Thymus (tissue), 14 donors: Measurements from ENCODE around the gene OR13C8. TPM values are rescaled to one million over a fixed set of nuclear protein-coding genes. Genes with fewer than 3 reads are reported as not detected.
"Not testable (repeated sequence)": the region's sequence is repeated elsewhere in the genome, so short reads cannot be mapped to it uniquely, and the experiment has no call there.

ENCODE experiments used
- DNase-seq, 9 donors: peaks; one replicate each; pipeline ENCODE4 v3.0.0-alpha.2; 2013; ENCODE audit warnings: low spot score in 9 of 9, low read depth in 6 of 9, missing footprints in 1 of 9
- H3K27ac ChIP-seq, 2 donors: one replicate each; pipeline ENCODE4 v1.5.1; 2013; ENCODE audit warnings: control low read depth in 1 of 2, low read depth in 1 of 2, low read length in 1 of 2, mild to moderate bottlenecking in 1 of 2, moderate library complexity in 1 of 2
- H3K27me3 ChIP-seq, 2 donors: one replicate each; pipeline ENCODE4 v1.5.1; 2013; ENCODE audit warnings: low read length in 1 of 2; ENCODE audit not compliant: control insufficient read depth in 2 of 2, insufficient read depth in 1 of 2
- H3K36me3 ChIP-seq, 2 donors: one replicate each; pipeline ENCODE4 v1.5.1; 2013; ENCODE audit warnings: low read length in 1 of 2, mild to moderate bottlenecking in 1 of 2, moderate library complexity in 1 of 2; ENCODE audit not compliant: control insufficient read depth in 2 of 2, insufficient read depth in 2 of 2
- H3K4me1 ChIP-seq, 2 donors: one replicate each; pipeline ENCODE4 v1.5.1; 2013; ENCODE audit warnings: low read length in 2 of 2; ENCODE audit not compliant: control insufficient read depth in 2 of 2, insufficient read depth in 2 of 2
- H3K4me3 ChIP-seq, 2 donors: one replicate each; pipeline ENCODE4 v1.5.1; 2013; ENCODE audit warnings: low read length in 2 of 2, control low read depth in 1 of 2, mild to moderate bottlenecking in 1 of 2
- H3K9me3 ChIP-seq, 2 donors: one replicate each; pipeline ENCODE4 v1.5.1; 2013; ENCODE audit warnings: low read length in 1 of 2, mild to moderate bottlenecking in 1 of 2; ENCODE audit not compliant: control insufficient read depth in 2 of 2, insufficient read depth in 1 of 2
- WGBS: extraction: QIAGEN DNeasy Blood & Tissue Kit; methylation state at CpG from one replicate; pipeline ENCODE4 v1.1.7; 2013; 5-methylcytosine and 5-hydroxymethylcytosine counted together
- long read RNA-seq, 10 donors: transcript quantifications; one replicate each; lab custom pipeline, GENCODE V29; 2026
- polyA plus RNA-seq: library from polyadenylated mRNA; stranded (reverse); fragments of 200-250 nt; gene quantifications from one replicate; pipeline ENCODE4 v1.2.3, GENCODE V29; 2013
- total RNA-seq: library from RNA; stranded (reverse); fragments of 120-200 nt; gene quantifications from one replicate; pipeline ENCODE4 v1.2.4, GENCODE V29; 2013
- donor health status: healthy.

OR13C8 gene, protein sequence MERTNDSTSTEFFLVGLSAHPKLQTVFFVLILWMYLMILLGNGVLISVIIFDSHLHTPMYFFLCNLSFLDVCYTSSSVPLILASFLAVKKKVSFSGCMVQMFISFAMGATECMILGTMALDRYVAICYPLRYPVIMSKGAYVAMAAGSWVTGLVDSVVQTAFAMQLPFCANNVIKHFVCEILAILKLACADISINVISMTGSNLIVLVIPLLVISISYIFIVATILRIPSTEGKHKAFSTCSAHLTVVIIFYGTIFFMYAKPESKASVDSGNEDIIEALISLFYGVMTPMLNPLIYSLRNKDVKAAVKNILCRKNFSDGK
- not detected for total RNA-seq
- 0.02 TPM for polyA plus RNA-seq
- long read RNA-seq, donor 1 = 0 reads
- long read RNA-seq, donor 2 = 0 reads
- long read RNA-seq, donor 3 = 0 reads
- long read RNA-seq, donor 4 = 0 reads
- long read RNA-seq, donor 5 = 0 reads
- long read RNA-seq, donor 6 = 0 reads
- long read RNA-seq, donor 7 = 0 reads
- long read RNA-seq, donor 8 = 0 reads
- long read RNA-seq, donor 9 = 0 reads
- long read RNA-seq, donor 10 = 0 reads

DNA sequence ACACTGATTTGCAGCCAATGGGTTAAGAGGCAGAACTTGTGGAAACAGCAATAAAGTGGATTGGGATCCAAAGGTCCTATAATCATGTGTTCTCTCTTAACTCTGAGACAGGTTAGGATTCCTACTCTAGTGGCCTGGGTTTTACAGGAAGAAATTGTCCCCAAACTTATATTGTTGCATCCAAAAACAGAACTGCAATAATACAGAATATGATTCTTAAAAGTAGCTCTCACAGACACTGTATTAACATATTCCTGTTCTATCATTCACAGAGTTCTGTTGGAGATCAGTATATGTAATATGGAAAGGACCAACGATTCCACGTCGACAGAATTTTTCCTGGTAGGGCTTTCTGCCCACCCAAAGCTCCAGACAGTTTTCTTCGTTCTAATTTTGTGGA is at the start of gene OR13C8:
OR13C8 (plus strand) TSS at position 301 of the 400 bp plus-strand sequence; CDS start at position 301, 0 bp downstream.
- Histone ChIP-seq H3K27me3 (no peaks in the 10 kb centered on the region), H3K9me3 (no peaks in the 10 kb centered on the region), H3K27ac (no peak within 1 kb of the TSS), H3K36me3 (no peaks in the 10 kb centered on the region), H3K4me3 (no peak within 1 kb of the TSS), H3K4me1 (no peaks in the 10 kb centered on the region)
- WGBS = 97% methylated on average over 4 of the region's 4 CpGs
- no peak for DNase-seq

DNA sequence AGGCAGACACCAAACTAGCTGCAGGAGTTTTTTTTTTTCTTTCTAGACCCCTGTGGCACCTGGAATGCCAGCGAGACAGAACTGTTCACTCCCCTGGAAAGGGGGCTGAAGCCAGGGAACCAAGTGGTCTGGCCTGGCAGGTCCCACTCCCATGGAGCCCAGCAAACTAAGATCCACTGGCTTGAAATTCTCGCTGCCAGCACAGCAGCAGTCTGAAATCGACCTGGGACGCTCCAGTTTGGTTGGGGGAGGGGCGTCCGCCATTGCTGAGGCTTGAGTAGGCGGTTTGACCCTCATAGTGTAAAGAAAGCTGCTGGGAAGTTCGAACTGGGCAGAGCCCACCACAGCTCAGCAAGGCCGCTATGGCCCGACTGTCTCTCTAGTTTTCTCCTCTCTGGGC is 48.7 kb upstream of the OR13C8 start:
- H3K9me3 ChIP-seq, H3K4me1 ChIP-seq, H3K4me3 ChIP-seq, H3K27ac ChIP-seq, DNase-seq, H3K36me3 ChIP-seq, H3K27me3 ChIP-seq: not testable (repeated sequence)
- WGBS = 91% methylated on average over 10 of the region's 10 CpGs

DNA sequence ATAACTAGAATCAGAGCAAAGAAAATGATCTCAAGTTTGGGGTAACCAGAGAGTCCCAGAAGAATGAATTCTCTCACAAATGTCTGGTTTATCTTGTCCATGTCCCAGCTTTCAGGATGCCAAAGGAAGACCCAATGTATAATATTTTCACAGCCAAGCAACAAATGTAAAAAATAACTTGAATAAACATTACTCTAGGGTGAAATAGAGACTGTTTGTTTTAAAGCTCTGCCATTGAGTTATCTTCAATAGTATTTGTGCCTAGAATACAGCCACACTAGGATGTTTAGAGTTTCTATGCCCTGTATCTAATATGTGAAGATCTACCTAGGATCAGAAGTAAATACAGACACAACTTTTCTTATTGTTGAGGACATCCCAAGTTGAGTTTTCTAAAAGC is 41.9 kb upstream of the OR13C8 start, which contains the start of gene OR13C4:
OR13C4 (minus strand) TSS at position 101 of the 400 bp plus-strand sequence; CDS start at position 101, 0 bp downstream.
- DNase-seq = no peak
- H3K27ac ChIP-seq = no peak within 1 kb of the TSS
- peaks cover 1 to 2% of the 10 kb centered on the region in 2 donors for H3K9me3 ChIP-seq
- H3K4me3 ChIP-seq = no peak within 1 kb of the TSS
- no peaks in the 10 kb centered on the region for H3K36me3 ChIP-seq
- no peaks in the 10 kb centered on the region for H3K4me1 ChIP-seq
- no peaks in the 10 kb centered on the region for H3K27me3 ChIP-seq

DNA sequence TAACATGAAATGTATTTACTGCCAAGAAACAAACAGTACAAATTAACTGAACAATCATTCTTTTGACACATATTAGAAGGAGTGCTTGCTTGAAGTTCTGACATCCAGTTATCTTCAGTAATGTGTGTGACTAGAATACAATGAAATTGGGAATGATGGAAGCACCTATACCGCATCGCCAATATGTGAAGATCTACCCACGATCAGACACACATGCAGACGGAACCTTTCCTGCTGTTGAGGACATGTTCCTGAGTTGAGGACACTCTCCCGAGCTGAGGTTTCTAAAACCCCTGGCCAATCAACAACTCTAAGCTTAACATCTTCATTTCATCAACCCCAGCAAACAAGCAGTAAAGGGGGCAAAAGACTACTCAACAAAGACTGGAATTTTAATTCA is 32.2 kb upstream of the OR13C8 start, which contains the start of gene OR13C3:
OR13C3 (minus strand) TSS at position 101 of the 400 bp plus-strand sequence. CDS start 133 bp downstream, outside the sequence.
- H3K27me3 ChIP-seq = no peaks in the 10 kb centered on the region
- no peak within 1 kb of the TSS for H3K27ac ChIP-seq
- no peaks in the 10 kb centered on the region for H3K36me3 ChIP-seq
- no peaks in the 10 kb centered on the region for H3K9me3 ChIP-seq
- 97% methylated on average over 5 of the region's 5 CpGs for WGBS
- DNase-seq = no peak
- H3K4me3 ChIP-seq = no peak within 1 kb of the TSS
- no peaks in the 10 kb centered on the region for H3K4me1 ChIP-seq

DNA sequence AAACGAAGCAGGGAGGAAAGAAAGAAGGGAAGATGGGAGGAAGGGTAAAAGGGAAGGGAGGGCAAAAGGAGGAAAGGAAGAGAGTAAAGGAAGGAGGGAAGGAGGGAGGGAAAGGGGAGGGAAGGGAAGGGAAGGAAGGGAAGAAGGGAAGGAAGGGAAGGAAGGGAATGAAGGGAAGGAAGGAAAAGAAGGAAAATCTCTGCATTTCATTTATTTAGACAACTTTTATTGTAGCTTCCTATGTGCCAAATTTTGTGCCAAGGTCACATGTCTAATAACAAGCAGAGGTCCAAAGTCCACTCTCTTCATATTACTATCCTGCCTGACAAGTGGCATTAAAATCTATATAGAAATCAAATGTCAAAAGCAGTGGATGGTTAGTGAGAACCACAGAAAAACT is 29.7 kb upstream of the OR13C8 start:
- Histone ChIP-seq H3K27ac (no peak overlapping the region), H3K27me3 (no peaks in the 10 kb centered on the region), H3K4me3 (no peak overlapping the region), H3K36me3 (no peaks in the 10 kb centered on the region), H3K4me1 (no peaks in the 10 kb centered on the region), H3K9me3 (no peaks in the 10 kb centered on the region)
- WGBS = 57% methylated on average over 1 of the region's 1 CpG
- no peak for DNase-seq

DNA sequence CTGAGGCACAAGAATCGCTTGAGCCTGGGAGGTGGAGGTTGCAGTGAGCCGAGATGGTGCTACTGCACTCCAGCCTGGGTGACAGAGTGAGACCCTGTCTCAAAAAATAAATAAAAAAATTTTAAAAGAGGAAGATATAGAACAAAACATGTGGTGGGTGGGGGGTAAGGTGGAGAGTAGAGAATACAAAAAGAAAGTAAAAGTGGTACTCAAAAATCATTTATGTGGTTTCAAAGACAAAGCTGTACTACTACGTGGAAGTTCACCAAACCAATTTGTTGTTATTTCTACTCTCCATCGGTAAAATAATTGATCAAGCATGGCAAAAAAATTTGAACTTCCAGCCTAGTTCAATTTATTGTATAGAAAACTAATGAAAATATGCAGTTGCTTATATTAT is 24.3 kb upstream of the OR13C8 start:
- no peak overlapping the region for H3K27ac ChIP-seq
- H3K9me3 ChIP-seq = no peaks in the 10 kb centered on the region
- no peaks in the 10 kb centered on the region for H3K4me1 ChIP-seq
- no peaks in the 10 kb centered on the region for H3K27me3 ChIP-seq
- H3K4me3 ChIP-seq = no peak overlapping the region
- 87% methylated on average over 4 of the region's 4 CpGs for WGBS
- H3K36me3 ChIP-seq = no peaks in the 10 kb centered on the region
- no peak for DNase-seq

DNA sequence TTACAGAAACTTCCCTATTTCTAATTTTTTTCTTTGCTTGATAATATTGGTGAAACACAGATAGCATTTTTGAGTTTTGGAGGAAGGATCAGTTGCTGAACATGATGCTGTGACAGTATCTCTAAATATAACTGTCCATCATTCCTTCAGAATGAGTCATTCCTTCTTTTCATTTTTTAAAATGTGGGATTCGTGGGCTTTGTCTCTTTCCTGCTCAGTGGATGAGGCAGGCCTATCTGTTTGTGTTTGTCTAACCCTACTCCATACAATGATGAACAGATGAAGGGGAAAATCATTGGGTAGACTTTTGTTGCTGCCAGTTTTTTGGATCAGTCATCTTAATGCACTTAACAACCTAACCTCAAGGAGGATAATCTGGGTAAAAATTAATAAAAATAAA is 15.7 kb upstream of the OR13C8 start:
- Histone ChIP-seq H3K27ac (no peak overlapping the region), H3K4me1 (no peaks in the 10 kb centered on the region), H3K4me3 (no peak overlapping the region), H3K36me3 (no peaks in the 10 kb centered on the region), H3K9me3 (no peaks in the 10 kb centered on the region), H3K27me3 (no peaks in the 10 kb centered on the region)
- DNase-seq = no peak
- WGBS = 56% methylated on average over 1 of the region's 1 CpG

DNA sequence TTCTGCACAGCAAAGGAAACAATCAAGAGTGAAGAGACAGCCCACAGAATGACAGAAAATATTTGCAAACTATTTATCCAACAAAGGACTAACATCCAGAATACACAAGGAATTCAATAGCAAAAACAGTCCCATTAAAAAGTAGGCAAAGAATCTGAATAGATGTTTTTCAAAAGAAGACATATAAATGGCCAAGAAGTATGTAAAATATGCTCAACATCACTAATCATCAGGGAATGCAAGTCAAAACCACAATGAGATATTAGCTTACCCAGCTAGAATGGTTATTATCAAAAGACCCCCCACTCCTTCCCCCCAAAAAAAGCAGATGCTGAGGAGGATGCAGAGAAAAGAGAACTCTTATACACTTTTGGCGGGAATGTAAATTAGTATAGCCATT is 13.4 kb upstream of the OR13C8 start:
- WGBS = 95% methylated on average over 1 of the region's 1 CpG
- no peak overlapping the region for H3K27ac ChIP-seq
- H3K36me3 ChIP-seq = no peaks in the 10 kb centered on the region
- H3K4me1 ChIP-seq = no peaks in the 10 kb centered on the region
- DNase-seq = no peak
- no peaks in the 10 kb centered on the region for H3K27me3 ChIP-seq
- no peaks in the 10 kb centered on the region for H3K9me3 ChIP-seq
- H3K4me3 ChIP-seq = no peak overlapping the region

DNA sequence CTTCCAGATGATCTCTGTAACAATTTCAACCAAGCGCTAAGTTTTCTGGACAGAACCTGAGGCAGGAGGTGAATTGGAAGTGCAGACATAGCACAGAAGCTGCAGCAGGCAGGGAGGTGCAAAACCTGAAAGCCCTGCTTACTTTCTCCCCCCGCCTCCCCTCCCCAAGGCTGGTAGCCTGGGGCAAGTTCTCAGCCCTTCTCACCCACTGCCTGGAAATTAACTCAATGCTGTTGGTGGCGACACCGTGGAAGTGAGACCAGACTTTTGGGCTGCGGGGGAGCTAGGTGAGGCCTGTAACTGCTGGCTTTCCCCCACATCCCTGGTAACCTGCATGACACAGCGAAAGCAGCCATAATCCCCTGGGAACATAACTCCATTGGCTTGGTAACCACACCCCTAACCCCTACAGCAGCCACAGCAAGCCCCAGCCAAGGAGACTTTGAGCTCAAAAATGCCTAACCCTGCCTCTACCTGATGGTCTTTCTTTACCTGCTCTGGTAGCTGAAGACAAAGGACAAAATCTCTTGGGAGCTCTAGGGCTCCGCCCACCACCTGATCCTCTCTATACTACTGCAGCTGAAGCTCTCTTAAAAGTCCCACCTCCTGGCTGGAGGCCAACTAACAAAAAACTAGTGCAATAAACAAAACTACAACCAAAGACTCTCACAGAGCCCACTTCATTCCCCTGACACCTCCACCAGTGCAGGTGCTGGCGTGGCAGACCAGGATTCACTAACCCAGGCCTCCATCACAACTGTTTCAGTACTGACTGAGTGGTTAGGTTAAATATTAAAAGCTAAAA is 11.9 kb upstream of the OR13C8 start:
- Histone ChIP-seq H3K4me1 (no peaks in the 10 kb centered on the region), H3K27ac (no peak overlapping the region), H3K36me3 (no peaks in the 10 kb centered on the region), H3K9me3 (no peaks in the 10 kb centered on the region), H3K27me3 (no peaks in the 10 kb centered on the region), H3K4me3 (no peak overlapping the region)
- WGBS = 93% methylated on average over 8 of the region's 8 CpGs
- DNase-seq = no peak
